HG02852 (cell line): ENCODE measurements around the gene HYAL2.
A peak's percentile ranks its signal among the peaks of the same experiment; 100 is the strongest.

Source experiments
- ATAC-seq: cut with Tn5 transposase; IDR thresholded peaks from one replicate; pipeline ENCODE4 v1.9.1; 2021; ENCODE audit warnings: mild to moderate bottlenecking, moderate library complexity; ENCODE audit not compliant: unreplicated experiment

Gene HYAL2, protein sequence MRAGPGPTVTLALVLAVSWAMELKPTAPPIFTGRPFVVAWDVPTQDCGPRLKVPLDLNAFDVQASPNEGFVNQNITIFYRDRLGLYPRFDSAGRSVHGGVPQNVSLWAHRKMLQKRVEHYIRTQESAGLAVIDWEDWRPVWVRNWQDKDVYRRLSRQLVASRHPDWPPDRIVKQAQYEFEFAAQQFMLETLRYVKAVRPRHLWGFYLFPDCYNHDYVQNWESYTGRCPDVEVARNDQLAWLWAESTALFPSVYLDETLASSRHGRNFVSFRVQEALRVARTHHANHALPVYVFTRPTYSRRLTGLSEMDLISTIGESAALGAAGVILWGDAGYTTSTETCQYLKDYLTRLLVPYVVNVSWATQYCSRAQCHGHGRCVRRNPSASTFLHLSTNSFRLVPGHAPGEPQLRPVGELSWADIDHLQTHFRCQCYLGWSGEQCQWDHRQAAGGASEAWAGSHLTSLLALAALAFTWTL

DNA sequence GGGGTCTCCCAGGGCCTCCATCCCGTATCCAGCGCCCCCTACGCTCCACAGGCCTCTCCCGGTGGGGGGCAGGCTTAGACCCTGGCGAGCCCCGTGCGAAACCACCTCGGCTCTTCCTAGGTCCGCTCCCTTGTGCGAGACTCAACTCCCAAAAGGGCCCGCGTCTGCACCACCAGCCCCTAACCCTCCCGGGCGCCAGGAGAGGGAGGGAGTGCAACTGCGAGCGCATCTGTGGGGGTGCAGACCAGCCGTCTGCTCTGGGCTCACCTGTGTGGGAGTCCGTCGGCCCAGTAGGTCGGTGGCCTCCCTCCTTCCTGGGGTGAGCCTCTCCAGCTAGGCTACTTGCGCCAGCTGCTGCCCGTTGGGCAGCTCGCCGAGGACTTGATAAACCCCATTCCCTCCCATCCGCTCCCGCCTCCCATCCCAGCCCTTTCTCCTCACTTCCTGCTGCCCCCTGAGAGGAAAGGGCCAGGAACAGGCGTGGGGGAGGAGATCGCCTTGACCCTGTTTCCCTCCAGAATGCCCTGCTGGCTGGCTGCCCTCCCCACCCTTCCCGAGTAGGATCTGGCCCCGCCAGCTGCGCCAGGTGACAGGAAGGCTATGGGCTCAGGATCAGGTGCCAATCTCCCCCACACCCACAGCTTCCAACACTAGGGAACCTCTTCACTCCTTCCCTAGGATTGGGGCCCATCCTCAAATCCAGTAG is at the start of gene HYAL2:
Gene HYAL2, minus strand, starts transcription at position 360 of the 706 bp plus-strand sequence. CDS start 2,256 bp downstream, outside the sequence.
- ATAC-seq: no peak

DNA sequence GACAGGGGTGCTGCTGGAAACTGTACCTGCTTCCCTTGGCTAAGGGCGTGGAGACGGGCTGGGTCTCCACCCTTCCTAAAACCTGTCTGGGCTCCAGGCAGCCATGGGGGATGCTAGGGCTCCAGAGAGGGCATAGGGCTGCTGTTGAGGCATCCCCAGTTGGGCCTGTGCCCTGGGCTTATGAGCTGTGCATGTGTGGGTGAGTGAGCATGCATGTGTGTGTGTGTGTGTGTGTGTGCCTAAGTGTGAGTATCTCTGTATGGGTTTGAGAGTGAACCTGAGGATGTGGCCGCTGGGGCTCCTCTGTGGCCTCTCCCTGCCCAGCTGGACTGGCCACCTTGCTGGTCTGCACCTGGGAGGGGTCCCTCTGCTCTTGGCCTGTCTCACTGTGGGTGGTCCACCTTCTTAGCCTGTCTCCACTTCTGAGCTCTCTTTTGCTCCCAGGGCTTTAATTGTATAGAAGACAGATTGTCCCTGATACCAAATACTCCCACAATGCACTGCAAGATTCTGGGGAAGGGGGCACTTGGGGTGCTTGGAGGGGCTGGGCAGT is 48.7 kb upstream of the HYAL2 start:
- ATAC-seq: no peak

DNA sequence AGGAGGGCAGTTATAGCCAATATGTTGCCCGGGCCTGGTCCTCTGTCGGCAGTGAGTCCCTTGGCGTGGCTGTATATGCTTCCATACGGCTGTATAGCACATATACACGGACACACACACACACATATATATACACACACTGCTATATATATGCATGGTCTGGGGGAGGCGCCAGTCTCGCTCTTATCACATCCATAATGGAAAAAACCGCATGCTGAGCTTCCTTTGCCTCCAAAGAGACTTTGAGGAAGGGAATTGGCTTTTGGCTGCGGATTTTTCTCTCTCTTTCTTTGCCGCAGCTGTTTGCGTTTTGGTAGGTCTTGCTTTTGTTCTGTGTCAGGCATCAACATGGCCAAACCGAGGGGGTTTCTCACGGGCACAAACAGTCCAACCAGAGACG is 48.0 kb upstream of the HYAL2 start:
- no peak for ATAC-seq

DNA sequence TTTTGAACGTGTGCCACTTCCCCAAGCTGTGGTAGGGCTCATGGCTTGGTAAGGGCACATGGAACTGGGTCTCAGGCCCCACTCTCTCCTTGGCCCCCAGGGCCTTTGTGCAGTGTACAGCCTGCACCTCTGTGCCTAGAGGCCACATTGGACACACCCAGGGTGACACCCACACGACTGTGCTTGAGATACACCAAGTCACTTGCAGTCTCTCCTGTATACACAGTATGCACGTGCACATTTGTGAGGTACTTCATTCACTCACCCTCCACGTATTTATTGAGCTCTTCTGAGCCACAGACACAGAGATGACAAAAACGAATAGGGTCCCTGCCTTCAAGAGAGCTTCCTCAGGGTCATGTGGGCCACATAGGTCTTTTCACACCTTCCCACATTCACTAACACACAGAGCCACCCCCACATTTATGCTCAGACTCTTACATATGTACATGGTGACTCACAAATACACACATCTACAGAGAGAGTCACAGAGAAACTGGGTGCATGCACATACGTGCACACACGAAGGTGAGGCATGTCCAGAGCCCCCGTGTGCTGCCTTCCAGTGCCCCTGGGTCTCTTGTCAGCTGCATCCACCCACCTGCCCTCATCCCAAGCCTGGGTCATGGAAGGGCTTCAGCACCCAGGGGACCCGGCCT is 46.6 kb upstream of the HYAL2 start:
- ATAC-seq: no peak

DNA sequence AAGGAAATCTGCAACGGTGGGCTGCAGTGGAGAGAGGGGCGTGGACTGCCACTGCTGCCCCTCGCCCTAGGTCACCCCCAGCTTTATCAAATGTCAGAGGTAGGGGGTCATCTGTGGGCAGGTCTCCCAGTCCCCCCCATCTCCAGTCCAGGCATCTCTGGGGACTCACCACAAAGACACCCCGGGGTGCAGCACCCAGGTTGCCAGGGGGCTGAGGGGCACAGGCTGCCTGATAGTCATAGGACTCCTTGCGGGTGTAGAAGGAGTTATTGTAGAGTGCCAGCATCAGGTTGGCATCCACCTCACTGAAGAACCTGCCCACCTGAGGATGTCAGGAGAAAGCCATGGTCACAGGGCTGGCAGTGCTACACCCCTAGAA is 43.3 kb upstream of the HYAL2 start:
- no peak for ATAC-seq

DNA sequence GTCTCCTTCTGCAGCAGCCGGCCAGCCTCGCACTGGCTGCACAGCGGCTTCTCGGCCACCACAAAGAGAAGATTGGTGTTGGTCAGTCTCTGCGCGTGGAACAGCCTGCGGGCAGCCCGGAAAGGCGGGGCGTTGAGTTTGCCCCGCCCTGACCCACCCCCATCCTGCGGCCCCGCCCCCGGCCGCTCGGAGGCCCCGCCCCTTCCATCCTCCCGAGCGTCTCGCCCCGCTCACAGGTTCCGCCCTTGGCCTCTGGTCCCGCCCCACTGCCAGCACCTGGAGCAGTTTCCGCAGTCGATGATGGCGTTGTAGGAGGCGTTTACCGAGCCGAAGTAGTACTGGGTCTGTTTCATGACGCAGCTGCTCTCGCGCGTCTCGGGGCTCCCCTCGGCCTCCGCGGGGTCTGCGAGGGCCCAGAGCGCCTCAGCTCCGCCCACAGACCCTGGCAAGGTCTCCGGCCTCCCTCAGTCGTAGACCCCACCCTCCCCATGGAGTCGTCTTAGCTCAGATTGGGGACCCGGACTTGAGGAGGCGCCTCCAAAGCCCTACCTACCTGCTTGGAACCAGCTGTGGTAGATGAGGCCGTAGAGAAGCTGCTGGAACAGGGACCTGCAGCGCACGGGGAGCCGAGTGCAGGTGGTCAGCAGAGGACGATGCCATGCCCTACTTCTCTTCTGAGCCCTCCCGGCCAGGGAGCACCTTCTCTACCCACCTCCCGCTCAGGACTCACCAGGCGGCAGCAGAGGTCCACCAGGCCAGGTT is 42.7 kb upstream of the HYAL2 start:
- peak; percentile 88 for ATAC-seq

DNA sequence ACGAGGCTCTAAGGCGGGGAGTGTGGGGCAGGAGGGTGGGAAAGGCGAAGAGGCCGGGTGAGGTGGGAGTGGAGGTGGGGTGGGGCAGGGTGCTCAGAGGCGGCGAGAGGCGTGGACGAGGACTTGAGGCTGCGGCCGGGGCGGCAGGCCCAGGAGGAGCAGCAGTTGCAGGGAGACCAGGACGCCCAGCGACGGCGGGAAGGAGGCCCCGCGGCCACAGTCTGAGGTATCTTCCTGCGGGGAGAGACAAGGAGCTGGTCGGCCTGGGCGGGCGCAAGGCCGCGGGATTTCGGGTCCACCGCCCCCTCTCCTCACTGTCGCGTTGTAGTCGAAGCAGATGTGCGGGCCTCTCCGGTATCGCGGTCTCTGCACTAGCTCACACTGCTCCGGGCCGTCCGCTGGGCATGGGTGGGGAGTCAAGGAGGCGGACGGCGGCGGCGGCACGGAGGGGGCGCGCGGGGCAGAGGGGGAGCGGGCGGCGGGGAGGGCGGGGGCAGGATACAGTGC is 42.1 kb upstream of the HYAL2 start:
- peak; percentile 11 for ATAC-seq

DNA sequence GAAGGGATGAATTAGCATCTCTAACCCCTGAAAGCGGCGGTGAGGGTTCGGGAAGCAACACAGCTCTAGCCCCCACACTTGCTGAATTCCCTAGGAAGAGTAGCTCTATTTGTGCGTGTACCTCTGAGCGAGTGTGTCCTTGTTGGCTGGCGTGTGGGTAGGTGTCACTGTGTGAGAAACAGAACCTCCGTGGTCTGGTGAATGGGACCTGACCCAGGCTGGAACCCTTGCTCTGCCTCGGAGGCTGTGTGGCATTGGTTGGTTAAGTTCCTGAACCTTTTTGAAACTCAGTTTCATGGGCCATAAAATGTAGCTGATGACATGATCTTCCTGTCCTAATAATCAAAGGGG is 37.2 kb upstream of the HYAL2 start:
- ATAC-seq: peak; percentile 14

DNA sequence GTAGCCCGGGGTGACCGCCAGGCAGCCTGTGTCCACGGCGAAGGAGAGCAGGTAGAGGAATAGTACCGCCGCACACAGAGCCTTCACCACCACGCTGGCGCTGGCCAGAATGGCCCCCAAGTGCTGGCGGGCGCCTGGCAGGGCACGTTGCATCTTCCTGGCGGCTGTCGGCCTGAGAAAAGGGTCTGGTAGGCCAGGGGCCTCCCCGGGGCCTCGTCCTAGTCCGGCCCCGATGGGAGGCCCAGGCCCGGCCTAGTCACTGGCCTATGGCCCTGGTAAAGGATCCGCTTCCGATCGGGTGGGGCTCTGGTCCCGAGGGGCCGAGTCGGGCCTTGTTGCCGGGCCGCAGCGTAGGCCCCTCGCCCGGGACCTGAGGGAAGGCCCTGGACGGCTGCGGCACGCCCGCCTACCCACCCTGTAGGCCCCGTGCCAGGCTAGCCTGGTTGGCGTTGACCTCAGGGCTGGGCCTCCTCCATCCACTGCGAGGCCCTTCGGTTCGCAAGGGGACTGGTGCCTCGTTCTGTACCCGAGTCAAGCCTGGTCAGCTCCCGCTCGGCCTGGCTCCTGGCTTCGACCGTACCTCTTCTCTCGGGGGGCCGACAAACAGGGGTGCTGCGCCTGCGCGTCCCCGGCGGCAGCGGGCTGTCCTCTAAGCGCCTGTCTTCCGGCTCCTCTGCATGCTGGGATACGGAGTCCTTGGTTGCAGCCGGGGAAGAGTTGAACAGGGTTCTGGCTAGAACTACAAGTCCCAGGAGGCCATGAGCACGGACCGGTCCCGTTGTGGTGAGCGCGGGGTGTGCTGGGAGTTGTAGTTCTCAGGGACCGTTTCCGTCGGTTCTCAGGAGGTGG is 36.6 kb upstream of the HYAL2 start, which contains the start of gene TMEM115:
Gene TMEM115, minus strand, starts transcription at position 611 of the 849 bp plus-strand sequence. Its CDS starts 458 bp downstream, at position 153.
- peak; percentile 99 for ATAC-seq

DNA sequence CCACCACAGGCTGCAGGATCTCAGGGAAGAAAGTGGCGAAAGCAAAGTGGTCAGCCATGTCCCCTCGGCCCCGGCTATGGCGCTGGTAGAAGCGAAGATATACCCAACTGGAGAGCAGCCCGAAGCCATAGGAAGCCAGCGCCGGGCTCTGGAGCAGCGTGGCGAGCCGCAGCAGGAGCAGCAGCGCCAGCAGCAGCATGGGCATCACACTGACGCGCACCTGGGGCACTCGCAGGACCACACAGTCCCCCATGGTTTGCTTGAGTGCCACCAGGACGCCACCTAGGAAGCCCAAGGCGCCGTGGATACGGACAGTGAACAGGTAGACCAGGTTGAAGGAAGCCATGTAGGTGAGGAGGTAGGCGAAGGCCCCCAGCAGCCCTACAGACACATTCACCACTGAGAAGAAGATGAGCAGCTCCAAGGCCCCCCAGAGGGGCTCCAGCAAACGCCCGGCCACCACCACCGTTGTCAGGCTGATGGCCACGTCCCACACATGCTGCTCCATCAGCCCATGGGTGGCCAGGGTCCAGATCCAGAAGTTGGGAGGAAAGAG is 35.9 kb upstream of the HYAL2 start:
- no peak for ATAC-seq

DNA sequence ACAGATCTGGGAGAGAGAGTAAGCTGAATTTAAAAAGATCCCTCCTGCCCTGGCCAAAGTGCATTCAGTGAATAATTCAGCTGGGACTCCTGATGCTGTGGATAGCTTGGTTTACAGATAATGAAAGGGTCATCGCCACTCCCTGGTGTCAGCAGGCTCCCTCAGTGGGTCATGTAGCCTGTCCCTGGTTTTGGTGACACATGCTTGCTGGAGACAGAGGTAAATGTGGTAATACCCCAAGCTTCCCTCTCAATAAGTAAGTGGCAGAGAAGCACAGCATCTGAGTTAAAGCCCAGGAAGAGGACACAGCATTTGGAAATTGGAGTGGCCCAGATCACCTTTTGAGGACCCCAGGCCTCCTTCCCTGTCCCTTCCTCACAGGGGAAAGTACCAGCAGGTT is 34.9 kb upstream of the HYAL2 start:
- no peak for ATAC-seq

DNA sequence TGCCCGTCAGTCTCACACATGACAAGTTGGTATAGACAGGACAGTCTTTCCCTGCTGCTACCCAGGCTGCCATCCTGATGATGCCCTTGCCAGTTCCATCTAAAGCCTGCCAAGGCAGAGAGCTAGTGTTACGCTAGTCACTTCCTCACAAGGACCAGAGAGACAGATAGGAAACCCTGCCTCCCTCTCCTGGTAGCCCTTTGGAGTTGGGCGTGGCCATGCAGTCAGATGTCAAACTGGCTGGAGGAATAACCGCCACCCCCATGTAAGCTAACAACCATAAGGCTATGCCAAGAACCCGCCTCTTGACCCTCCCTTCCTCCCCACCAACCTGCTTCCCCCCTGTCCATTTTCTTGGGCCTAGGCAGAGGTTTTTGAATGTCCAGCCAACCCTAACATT is 34.0 kb upstream of the HYAL2 start:
- no peak for ATAC-seq

DNA sequence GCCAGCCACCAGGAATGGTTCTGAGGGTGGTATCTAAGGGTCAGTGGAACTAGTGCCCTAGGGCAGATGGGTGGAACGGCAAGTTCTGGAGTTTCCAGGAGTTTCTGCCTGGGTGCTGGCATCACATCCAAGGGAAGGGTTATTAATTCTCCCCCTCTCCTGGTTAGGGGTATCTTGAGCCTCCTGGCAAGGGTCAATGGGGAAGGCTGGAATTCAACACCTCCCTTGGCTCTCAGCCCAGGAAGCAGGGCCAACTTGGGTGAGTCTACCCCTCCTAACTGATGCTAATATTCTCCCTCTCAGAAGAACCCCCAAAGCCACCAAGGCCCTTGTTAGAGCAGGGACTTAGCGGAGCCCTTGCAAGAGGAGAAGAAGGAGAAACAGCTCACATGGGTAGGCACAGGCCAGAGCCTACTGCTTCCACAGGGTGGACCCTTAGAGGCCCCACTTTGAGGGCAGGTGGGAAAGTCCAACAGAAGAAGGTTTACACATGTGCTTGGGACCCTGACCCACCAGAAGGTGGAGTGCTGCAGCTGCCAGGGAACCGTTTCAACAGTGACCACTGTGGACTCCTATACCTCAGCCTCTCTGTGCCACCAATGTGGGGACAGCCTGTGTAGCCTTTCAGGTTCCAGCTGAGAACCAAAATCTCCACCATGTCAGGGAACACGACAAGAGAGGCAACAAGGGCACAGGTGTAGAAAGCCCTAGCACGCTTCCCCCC is 33.4 kb upstream of the HYAL2 start:
- ATAC-seq: no peak

DNA sequence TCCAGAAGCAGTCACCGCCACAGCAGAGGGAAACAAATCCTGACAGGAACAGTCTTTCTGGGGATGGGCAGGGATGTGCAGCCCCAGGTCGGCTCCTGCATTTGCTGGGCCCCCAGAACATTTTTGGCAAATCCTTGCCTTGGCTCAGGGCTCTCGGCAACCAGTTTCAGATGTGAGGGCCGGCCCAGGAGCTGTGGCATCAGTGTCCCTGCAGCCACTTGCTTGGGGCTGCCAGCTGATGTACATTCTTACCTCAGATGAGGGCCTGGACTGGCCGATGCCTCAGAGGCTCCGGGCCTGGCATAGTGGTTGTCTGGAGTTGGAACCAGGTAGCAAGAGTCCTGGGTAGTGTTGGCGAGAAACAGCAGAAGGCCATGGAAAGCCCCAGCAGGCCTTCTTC is 32.3 kb upstream of the HYAL2 start:
- no peak for ATAC-seq

DNA sequence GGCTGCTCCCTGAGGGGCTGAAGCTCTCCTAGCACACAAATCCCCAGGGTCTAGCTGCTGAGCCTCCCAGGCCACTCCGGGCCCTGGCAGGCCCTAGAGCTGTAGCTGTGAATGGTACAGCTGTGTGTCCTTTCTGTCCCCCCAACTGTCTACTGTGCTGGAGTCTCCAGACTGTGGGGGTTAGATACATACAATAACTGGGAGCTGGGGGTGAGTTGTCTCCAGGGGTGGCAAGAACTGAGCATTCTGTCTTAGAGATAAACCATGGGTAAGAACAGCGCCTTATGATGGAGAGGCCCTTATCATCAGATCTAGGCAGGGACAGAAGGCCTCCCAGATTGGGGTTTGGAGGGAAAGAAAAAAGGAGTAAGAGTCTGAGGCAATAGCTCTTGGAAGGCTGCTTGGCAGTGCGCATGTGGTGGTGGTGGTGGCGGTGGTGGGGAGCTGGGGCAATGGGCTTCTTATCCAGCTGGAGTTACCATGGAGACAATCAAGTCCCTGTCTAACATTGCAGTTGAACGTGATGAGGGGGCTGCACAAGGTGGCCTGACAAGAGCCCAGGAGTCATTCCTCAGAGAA is 31.7 kb upstream of the HYAL2 start:
- ATAC-seq: no peak

DNA sequence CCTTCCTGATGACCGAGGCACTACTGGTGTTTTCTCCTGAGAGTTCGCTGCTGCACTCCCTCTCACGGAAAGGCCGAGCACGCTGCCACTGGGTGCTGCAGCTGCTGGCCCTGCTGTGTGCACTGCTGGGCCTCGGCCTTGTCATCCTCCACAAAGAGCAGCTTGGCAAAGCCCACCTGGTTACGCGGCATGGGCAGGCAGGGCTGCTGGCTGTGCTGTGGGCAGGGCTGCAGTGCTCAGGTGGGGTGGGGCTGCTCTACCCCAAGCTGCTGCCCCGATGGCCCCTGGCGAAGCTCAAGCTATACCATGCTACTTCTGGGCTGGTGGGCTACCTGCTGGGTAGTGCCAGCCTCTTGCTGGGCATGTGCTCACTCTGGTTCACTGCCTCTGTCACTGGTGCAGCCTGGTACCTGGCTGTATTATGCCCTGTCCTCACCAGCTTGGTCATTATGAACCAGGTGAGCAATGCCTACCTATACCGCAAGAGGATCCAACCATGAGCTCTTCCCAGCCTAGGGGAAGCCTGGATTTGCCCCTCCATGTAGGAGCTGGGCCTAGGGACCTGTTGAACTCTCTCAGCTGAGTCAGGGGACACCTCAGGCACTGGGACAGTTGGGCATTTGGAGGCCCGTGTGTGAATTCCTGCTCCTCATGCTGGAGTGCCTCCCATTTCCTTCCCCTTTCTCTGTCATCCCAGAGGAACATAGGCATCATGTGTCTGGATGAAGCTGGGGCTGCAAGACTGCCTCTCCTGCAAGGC is 30.9 kb upstream of the HYAL2 start:
- no peak for ATAC-seq

DNA sequence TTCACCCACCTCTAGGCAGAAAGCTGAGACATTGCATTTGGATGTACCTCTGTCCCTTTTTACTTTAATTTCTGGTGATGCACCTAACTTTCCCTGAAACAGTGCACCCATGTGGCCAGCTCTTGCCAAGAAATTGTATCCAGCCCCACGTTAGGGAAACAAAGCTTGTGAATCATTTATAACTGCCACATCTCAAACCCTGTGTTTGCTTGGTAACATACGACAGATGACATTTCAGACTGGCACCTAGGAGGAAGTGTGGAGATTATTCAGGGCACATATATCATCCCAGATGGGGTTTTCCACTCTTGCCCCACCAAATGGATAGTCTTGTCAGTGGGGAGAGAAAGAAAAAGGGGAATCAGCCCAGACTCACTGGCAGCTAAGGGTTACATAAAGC is 30.2 kb upstream of the HYAL2 start:
- ATAC-seq: no peak

DNA sequence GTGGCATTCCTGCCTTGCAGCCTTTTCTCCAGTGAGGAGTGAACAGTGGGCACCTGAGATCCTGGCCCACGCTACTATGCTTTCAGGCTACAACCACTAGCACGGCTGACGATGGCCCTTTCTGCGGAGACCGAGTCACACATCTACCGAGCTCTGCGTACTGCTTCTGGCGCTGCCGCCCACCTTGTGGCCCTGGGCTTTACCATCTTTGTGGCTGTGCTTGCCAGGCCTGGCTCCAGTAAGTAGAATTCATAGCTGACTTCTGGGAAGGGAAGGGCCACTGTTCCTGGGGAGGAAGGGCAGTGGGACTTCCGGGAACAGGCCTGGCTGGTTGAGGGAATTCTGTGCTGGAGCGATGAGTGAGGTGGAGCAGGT is 28.8 kb upstream of the HYAL2 start:
- ATAC-seq: no peak
